NCI-H1105 (cell line): ENCODE data around the gene HEXIM2.

Experiments used
- DNase-seq: peaks from one replicate; lab custom pipeline; 2025; lab: John Stamatoyannopoulos, UW

HEXIM2 gene

DNA sequence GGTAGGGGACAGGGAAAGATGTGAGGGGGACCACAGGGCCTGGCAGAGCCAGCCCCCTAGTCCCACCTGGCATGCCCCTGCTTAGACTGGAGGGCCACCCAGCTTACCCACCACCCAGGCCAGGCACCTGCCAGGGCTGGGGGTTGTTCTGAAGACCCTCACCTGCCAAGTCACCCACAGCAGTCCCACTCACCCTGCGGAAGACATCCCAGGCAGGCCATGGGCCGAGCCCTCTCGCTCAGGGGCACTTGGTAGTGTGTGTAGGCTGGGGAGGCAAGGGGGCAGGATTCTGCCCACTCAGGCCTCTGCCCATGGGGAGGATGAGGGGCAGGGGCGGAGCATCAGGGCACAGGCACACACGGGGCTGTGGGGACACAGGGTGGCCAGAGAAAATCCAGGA, 33.3 kb upstream of the HEXIM2 start:
- DNase-seq, result no peak

DNA sequence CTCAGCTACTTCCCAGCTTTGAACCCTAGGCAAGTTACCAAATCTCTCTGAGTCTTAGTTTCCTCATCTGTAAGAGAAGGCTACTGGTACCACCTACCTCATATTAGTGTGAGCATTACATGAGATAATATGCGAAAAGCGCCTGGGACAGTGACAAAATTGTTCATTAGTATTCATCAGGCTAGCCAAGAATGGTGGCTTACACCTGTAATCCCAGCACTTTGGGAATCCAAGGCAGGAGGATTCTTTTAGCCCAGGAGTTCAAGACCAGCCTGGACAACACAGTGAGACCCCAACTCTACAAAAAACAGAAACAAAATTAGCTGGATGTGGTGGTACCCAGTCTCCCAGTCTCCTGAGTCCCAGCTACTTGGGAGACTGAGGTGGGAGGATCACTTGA, 32.7 kb upstream of the HEXIM2 start:
- no peak for DNase-seq

GRCh38 chr17:45129426-45129939, 32.2 kb upstream of the HEXIM2 start:
- no peak for DNase-seq

- DNase-seq, result no peak
Measured at GRCh38 chr17:45129940-45130680, 31.6 kb upstream of the HEXIM2 start.

DNA sequence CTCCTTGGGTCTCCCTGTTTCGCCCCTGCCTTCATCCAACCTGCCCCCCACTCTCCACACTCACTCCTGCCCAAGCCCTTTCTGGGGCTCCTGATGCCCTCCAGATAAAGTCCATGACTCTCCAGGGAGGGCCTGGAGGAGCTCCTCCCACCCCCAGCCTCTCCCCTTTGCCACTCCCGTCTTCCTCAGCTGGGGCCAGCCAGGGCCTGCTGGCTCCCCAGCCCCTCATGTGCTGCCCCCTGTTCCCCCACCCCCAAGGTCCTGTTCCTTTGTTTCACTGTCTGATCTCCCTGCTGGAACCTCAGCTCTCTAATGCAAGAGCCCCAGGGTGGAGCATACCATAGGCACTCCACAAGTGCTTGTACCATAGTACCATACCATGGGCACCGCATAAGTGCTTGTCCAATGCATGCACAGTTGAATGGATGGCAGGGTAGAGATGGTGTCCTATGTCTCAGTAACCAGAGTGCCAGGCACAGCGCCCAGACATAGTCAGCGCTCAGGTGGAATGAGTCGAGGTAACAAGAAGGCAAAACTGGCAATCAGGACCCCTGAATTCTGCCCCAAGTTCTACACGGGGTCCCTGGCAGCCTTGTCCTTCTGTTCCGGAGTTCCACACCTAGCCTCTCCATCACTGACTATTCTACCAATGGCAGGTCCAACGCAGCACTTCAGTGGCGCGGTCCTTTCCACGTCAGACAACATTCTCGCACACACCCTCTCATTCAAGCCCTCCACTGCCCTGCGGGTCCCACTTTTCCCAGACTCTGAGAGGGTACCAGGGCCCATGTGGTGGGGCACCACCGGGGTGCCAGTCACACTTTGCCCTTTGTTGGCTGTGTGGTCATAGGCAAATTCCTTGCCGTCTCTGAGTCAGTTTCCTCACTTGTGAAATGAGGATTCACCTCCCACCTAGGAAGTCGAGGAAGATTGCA, 30.7 kb upstream of the HEXIM2 start:
- DNase-seq, result no peak

DNA sequence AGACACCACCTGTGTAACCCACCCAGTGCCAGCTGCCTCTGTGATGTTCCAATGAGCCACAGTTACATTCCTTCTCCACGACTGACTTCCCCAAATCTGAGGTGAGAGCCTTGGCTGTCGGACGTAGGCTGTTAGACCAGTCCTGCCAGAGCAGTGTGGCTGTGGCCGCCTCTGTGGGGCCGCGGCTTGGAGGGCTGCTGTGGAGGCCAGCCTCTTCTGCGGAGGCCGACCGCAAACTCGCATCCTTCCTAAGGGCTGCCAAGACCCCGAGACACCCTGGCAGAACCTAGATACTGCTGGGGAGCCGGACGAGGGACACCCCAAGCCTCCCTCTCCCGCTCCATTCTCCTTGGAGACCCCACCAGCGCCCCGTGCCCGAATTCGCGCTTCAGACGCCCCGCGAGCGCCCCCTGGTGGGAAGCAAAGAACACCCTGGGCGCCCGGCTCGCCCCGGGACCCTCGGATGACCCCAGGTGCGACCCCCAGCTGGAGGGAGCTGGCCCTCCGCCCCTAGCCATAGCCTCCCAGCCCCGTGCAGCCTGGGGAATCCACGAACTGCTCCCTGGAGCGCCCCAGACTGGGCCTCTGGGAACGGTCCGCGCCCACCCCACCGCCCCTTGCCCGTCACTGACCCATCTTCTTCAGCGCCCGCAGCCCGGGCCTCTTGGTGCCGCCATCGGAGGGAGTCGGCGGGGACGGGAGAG, 29.9 kb upstream of the HEXIM2 start:
- DNase-seq, result no peak

DNA sequence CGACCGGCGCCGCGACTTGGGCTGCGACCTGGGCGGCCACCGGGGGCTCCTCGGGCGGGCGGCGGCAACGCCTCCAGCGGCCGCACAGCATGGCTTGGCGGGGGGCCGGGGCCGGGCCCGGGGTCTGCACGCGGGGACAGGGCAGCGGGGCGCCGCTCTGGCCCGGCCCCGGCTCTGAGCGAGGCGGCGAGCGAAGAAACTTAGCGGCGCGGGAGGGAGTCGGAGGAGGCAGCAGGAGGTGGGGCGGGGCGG, 29.4 kb upstream of the HEXIM2 start, which contains the start of gene PLCD3:
TSS of gene PLCD3 (minus strand) at position 196 of the 252 bp plus-strand sequence. CDS start at position 91, 105 bp downstream.
- DNase-seq, result no peak

- DNase-seq, result peak; percentile 39
Measured at GRCh38 chr17:45132572-45133463, 28.9 kb upstream of the HEXIM2 start.

- peak; percentile 94 for DNase-seq
Measured at GRCh38 chr17:45135192-45135977, 26.3 kb upstream of the HEXIM2 start, which contains the start of gene ACBD4. ACBD4 (plus strand) TSS chr17:45135687; CDS start chr17:45136145, 458 bp downstream.

DNA sequence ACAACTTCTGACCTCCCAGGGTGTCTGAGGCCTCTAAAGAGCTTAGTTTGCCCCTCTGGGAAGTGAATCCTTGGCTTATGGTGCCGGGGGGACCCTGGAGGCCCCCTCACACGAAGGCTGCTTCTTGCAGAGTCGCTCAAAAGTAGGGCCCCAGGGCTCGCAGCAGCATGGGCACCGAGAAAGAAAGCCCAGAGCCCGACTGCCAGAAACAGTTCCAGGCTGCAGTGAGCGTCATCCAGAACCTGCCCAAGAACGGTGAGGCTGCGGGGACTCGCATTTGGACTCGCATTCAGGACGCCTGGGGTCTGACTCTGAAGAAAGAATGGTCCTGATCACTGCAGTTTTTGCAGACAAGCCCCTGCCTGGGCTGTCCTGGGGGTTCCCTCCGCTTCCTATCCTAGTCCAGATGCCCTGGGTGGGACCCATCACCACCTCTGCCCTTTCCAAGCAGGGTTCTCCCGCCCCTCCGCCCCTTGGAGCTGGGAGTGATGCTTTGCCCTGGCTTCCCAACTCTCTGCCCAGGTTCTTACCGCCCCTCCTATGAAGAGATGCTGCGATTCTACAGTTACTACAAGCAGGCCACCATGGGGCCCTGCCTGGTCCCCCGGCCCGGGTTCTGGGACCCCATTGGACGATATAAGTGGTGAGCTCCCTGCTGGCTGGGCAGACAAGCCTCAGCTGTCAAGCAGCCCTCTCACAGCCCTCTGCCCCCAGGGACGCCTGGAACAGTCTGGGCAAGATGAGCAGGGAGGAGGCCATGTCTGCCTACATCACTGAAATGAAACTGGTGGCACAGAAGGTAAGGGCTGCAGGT, 25.5 kb upstream of the HEXIM2 start:
- no peak for DNase-seq

- DNase-seq, result no peak
Measured at GRCh38 chr17:45136846-45137560, 24.7 kb upstream of the HEXIM2 start.

DNA sequence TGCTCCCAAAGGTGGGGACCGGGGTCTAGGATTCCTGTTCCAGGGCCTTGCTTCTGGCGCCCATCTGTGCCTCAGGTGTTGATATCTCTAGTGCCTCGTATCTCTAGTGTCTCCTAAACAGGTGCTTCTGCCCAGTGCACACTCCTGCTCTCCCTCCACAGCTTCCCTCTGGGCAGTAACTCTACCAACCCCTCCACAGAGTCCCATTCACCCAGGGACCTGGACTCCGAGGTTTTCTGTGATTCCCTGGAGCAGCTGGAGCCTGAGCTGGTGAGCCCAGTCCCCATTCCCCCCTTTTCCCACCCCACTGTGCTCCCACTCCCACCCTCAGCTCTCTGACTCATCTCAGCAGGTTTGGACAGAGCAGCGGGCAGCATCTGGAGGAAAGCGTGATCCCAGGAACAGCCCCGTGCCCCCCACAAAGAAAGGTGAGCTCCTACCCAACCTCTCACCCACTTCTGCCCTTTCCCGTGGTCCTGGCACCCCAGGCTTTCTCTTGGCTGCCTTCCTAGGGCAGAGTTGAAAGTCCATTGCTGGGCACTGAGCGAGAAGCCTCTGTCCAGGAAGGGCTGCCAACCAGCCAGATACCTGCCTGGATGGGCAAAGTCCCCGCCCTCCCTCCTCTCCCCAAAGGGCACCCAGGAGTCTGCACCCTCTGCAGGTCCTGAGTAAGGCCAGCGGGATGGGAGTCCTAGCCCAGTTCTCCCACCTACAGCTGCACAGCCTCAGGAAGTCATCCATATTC, 23.9 kb upstream of the HEXIM2 start:
- DNase-seq, result no peak

- no peak for DNase-seq
Measured at GRCh38 chr17:45138911-45139532, 22.7 kb upstream of the HEXIM2 start.

DNA sequence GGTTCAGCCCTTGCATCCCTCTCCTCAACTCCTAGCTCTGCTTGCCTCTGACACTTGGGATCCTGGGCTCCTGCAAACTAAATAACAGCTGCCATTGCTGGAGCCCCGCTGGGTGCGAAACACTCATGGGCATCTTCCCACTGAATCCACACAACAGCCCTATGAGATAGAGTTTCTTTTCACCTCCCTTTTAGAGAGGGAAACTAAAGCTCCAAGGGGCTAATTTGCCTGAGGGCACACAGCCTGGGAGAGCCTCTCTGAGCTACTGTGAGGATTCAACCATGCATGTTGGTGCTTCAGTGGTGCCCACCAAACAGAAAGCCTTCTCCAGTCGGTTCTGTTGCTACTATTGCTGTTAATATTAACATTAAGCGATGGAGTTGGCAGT, 22.1 kb upstream of the HEXIM2 start:
- no peak for DNase-seq

- no peak for DNase-seq
Measured at GRCh38 chr17:45143094-45143670, 18.5 kb upstream of the HEXIM2 start.

- no peak for DNase-seq
Measured at GRCh38 chr17:45143767-45144198, 17.9 kb upstream of the HEXIM2 start.
